NCI-H1417 (cell line): Measurements from ENCODE around the gene MCOLN1.

Source experiments
- DNase-seq, 3 experiments: peaks; one replicate each; lab custom pipeline; 2025; lab: John Stamatoyannopoulos, UW

MCOLN1 gene

DNA sequence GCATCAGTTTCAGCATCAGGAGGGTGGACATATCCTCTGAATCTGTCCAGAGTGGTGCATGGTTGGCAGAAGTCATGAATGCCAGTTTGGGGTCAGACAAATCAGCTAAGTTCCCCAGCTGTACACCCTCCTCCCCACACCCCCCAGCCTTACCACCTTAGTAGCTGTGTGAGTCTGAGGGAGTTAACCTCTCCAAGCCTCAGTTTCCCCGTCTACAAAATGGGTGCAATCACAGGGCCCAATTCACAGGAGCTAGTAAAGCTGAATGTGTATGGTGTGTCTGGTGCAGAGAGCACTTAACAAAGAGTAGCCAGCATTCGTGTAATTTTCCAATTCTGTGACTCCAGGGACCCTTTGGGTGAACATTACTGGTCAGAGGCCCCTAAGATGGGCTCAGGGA, 19.9 kb upstream of the MCOLN1 start:
- DNase-seq: no peak

GRCh38 chr19:7504684-7505083, 17.7 kb upstream of the MCOLN1 start:
- DNase-seq: no peak

- DNase-seq: peak in 2 of 3 experiments; percentile 62 to 70
Measured at GRCh38 chr19:7505288-7505681, 17.1 kb upstream of the MCOLN1 start.

GRCh38 chr19:7505682-7506384, 16.6 kb upstream of the MCOLN1 start:
- peak; percentile 62 to 77 (median 71) for DNase-seq

DNA sequence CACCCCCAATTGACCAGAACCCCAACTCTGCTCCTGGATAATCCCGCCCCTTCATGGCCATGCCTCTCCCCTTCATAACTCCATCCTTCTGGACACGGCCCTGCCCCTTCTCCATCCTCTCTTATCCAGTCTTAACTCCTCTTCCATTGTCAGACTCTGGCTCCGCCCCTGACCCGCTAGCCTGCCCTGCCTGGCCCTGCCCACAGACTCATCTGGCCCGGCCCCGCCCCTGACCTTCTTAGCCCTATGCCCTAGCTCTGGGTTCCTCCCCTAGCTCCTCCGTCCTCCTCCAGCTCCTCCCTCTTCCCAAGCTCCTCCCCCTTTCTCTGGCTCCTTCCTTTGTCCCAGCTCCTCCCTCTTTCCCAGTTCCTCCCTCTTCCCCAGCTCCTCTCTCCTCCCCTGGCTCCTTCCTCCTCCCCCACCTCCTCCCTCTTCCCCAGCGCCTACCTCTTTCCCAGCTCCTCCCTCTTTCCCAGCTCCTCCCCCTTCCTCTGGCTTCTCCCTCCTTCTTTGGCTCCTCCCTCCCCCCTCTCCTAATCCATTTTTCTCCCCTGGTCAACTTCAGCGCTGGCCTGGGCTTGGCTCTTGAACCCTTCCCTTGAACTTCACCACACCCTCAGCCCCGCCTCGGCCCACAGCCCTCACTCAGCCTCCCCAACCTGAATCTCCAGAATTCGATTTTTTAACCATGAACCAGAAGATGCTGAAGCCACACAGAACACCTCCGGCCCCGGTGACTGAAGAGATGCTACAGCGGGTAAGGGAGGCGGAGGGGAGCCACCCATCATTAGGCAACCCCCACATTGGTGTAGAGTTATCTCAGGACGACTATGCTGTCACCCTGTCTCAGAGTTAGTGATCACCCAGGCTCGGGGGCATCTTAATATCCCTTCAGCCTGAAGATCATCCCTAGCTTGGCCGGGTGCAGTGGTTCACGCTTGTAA, 15.8 kb upstream of the MCOLN1 start:
- peak; percentile 60 to 77 (median 71) for DNase-seq

DNA sequence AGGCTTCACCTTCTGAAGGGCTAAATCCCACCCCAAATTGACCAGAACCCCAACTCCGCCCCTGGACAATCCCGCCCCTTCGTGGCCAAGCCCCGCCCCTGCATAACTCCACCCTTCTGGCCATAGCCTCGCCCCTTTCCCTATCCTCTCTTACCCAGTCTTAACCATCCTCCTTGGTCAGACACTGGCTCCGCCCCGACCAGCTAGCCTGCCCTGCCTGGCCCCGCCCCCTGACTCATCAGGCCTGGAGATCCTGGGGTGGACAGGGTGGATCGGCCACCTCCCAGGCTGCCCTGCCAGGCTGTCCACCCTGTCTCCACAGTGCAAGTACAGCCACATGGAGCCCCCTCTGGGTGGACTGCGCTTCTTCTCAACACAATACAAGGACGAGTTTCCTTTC, 14.5 kb upstream of the MCOLN1 start:
- peak in 1 of 3 experiments; percentile 14 for DNase-seq

DNA sequence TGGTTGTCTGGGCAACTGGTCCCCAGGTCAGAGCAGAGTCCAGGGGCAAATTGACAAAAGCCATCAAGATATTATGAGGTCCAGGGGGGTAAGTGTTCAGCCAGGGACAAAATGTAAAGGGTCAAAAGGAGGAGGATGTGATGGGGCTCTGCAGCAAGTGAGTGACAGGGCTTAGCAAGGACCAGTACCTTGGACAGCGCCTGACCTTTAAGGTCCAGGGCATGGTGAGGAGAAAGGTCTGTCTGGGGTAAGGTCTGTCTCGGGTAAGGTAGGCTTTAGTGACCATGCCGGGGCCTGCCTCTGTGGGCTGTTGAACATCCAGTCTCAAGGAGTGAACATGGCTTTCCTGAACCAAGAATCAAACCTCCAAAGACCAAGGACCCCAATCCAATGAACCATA, 12.8 kb upstream of the MCOLN1 start:
- DNase-seq: no peak

GRCh38 chr19:7512400-7512851, 10.0 kb upstream of the MCOLN1 start:
- no peak for DNase-seq

GRCh38 chr19:7513809-7514642, 8.4 kb upstream of the MCOLN1 start:
- DNase-seq: no peak

- DNase-seq: no peak
Measured at GRCh38 chr19:7515110-7515644, 7.2 kb upstream of the MCOLN1 start.

DNA sequence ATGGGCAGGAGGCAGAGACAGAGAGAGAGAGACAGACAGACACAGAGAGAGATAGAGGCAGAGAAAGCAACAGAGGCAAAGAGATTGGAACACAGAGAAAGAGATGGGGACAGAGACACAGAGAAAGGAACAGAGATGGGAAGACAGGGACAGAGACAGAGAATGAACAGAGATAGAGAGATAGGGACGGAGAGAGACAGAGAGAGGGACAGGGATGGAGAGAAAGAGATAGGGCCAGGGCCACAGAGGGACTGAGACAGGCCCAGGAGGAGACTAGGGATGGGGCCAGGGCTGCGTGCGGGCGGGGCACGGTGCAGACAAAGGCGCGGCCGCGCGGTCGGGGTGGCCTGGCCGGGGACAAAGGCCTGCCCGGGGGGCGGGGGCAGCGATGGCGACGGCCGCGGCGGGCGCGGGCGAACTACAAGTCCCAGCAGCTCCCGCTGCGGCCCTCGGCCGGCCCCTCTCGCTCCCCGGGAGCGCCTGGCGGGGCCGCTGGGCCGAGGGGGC, 6.7 kb upstream of the MCOLN1 start, which contains the start of gene ZNF358:
Gene ZNF358 (plus strand): TSS at position 459 of the 507 bp plus-strand sequence. CDS start 3,140 bp downstream, outside the sequence.
- DNase-seq: peak; percentile 30 to 87 (median 83)

GRCh38 chr19:7516333-7516732, 6.1 kb upstream of the MCOLN1 start:
- peak in 2 of 3 experiments; percentile 26 for DNase-seq

DNA sequence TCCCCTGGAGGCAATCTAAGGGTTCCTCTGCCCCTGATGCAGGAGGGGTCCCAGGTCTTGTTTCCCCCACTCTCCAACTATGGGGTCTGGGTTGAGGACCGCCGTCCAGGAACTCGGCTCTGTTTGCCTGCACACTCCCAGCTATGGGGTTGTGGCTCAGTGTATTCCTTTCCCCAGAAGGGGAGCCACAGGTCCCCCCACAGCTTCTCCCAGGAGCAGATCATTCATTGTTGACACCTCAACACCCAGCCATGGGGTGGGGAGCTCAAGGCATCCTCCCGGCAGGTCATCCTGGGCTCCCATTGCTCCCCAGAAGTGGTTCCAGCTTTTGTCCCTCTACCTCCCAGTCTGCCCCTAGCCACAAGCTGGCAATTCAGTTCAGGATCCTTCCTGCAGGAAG, 5.5 kb upstream of the MCOLN1 start:
- DNase-seq: no peak

- no peak for DNase-seq
Measured at GRCh38 chr19:7519361-7520130, 2.9 kb upstream of the MCOLN1 start.

- DNase-seq: no peak
Measured at GRCh38 chr19:7520131-7521051, 2.0 kb upstream of the MCOLN1 start.

DNA sequence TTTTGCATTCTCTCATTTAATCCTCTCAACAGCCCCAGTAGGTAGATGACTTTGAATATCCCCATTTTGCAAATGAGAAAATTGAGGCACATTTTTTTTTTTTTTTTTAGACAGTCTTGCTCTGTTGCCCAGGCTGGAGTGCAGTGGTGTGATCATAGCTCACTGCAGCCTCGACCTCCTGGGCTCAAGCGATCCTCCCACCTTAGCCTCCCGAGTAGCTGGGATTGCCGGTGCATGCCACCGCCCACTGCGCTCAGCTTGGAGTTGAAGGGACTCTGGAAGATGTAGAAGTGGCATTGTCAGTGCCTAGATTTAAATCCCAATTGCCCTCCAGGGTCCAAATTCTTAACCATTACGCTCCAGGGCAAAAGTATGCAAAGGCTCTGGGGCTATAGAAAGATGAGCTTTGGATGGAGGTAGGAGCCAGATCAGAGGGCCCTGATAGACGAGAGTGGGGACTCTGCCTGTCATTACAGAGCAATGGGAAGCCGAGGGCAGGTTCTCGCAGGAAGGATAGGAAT, 813 bp upstream of the MCOLN1 start:
- no peak for DNase-seq

- peak in 1 of 3 experiments; percentile 41 for DNase-seq
Measured at GRCh38 chr19:7522923-7523667, 671 bp downstream of the MCOLN1 start.

DNA sequence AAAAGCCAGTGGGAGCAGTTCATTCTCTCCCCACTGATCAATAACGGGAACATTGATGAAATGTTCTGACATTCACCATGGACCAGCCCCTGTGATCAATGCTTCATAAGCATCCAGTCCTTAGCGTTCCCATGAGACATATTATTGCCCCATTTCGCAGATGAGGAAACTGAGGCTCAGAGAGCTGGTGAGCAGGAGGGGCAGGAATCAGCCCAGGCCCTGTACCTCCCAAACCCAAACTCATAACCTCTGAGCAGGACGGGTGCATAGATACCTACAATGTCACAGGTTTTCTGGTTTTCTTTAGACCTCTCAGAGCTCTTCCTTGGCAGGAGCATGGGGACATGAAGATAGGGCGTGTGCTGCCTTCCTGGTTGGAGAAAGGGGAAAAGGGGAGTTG, 2.1 kb downstream of the MCOLN1 start:
- DNase-seq: no peak
